ELR (cell line): ENCODE measurements around the gene LDLRAD2.
"Not testable (repeated sequence)": the region's sequence is repeated elsewhere in the genome, so short reads cannot be mapped to it uniquely, and the experiment has no call there.

Experiments
- DNase-seq: peaks from one replicate; pipeline ENCODE4 v3.0.0-alpha.2; 2015; ENCODE audit warnings: low read depth

Gene LDLRAD2

GRCh38 chr1:21824926-21825325 is 12.9 kb downstream of the LDLRAD2 start:
- no peak for DNase-seq

GRCh38 chr1:21825393-21825792 is 13.3 kb downstream of the LDLRAD2 start:
- no peak for DNase-seq

DNA sequence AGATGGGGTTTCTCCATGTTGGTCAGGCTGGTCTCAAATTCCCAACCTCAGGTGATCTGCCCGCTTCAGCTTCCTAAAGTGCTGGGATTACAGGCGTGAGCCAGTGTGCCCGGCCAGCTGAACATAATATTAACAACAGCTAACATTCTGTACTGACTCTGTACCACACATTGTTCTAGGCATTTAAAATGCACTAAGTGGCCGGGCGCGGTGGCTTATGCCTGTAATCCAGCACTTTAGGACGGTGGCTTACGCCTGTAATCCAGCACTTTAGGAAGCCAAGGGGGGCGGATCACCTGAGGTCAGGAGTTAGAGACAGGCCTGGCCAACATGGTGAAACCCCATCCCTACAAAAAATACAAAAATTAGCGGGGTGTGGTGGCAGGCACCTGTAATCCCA is 14.6 kb downstream of the LDLRAD2 start:
- not testable (repeated sequence) for DNase-seq

DNA sequence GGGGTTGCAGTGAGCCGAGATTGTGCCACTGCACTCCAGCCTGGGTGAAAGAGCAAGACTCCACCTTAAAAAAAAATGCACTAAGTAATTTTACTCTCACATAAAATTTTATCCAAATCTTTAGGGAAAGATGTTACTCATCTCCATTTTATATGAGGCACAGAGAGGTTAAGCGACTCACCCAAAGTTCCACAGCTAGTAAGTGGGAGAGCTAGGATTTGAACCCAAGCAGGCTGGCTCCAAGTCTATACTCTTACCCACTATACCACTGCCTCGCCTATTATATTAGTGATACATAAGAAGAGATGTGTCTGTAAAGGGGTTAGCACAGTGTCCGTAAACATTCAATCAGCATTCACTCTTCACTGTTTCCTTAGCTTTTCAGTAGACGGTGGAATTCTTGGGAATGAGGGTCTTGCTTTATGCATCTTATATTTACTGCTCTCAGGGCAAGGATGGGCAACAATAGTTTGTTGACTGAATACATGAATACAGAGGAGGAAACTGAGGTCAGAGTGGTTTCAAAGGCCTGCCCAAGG is 15.1 kb downstream of the LDLRAD2 start:
- no peak for DNase-seq

- no peak for DNase-seq
These were observed 16.0 kb downstream of the LDLRAD2 start for GRCh38 chr1:21828075-21828474.

- DNase-seq: no peak
These were observed 16.6 kb downstream of the LDLRAD2 start for GRCh38 chr1:21828506-21829210.

DNA sequence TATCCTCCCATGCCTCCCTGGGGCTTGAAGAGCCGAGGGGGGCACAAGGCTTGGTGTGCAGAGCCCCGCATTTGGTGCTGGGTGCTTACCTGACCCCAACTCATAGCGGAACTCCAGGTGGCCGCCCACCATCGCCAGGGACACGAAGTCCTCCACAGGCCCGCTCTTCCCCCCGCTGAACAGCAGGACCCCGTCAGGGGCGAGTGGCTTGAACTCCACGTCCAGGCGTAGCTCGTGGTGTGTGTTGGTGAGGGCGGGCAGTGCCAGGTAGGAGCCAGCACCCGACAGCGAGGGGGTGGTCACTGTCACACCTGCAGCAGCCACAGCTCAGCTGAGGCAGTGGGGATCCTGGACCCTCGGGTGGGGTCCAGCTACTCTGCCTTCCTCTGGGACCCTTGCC is 17.2 kb downstream of the LDLRAD2 start:
- DNase-seq: no peak

GRCh38 chr1:21830792-21831453 is 18.9 kb downstream of the LDLRAD2 start:
- DNase-seq: no peak

DNA sequence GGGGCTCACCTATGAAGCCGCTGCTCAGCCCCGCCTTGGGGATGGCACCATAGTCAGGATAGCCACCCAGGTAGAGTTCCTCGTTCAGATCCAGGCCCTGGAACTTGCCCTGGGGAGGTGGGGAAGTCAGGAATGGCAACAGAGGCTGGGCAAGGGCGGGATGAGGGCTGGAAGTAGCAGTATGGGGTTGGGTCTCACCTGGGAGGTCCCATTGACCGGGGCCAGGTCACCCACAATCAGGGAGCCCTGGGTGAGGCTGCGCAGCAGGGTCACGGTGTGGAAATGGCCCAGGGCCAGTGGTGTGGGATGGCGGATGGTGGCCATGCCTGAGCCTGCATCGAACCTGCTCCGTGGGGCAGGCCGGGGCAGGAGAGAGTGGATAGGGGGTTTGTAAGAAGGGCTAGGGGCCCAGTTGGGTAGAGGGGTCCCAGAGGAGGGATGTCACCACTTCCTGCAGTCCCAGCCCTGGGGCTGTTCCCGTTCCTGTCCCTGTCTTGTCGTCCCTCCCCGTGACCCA is 19.4 kb downstream of the LDLRAD2 start:
- DNase-seq: no peak

DNA sequence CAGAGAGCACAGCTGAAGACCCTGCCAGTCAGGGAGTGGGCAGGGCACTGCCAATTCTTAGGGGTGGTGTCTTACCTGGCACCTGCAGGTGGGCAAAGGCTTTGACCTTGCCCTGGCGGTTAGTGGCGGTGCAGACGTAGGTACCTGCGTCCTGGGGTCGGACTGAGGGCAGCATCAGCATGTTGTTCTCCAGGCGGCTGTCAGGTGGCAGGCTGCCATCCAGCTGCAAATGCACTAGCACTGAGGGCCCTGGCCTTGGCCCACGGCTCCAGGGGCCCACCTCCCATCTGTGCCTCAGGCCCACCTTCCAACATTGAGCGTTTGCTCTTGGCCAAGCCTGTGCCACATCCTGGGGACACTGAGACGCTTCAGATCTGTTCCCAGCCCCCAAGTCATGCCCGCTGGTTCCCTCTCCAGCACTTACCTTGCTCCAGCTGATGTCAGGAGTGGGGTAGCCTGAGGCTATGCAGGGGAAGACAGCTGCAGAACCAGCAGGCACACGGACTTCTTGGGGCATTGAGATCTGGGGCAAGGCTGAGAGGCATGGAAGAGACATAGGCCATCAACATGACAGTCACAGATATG is 21.4 kb downstream of the LDLRAD2 start:
- DNase-seq: no peak

- no peak for DNase-seq
These were observed 22.0 kb downstream of the LDLRAD2 start for GRCh38 chr1:21834094-21834493.

- DNase-seq: no peak
These were observed 22.6 kb downstream of the LDLRAD2 start for GRCh38 chr1:21834666-21835065.

DNA sequence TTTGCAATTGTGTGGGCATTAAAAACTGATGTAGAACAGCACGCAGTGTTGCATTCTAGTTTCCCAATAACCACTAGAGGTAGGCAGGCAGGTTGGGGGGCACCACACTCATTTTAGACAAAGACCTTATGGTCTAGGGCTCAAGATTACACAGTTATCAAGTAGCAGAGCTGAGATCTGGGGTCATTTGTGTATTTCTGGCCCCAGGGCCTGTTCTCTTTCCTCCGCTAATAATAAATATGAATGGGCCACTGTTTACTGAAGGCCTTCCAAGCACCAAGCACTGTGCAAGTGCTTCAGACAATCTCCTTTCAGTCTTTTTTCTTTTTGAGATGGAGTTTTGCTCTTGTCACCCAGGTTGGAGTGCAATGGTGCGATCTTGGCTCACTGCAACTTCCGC is 23.9 kb downstream of the LDLRAD2 start:
- DNase-seq: no peak

- no peak for DNase-seq
These were observed 24.7 kb downstream of the LDLRAD2 start for GRCh38 chr1:21836729-21837128.

- DNase-seq: no peak
These were observed 25.4 kb downstream of the LDLRAD2 start for GRCh38 chr1:21837476-21837875.

GRCh38 chr1:21838359-21839157 is 26.5 kb downstream of the LDLRAD2 start:
- no peak for DNase-seq

DNA sequence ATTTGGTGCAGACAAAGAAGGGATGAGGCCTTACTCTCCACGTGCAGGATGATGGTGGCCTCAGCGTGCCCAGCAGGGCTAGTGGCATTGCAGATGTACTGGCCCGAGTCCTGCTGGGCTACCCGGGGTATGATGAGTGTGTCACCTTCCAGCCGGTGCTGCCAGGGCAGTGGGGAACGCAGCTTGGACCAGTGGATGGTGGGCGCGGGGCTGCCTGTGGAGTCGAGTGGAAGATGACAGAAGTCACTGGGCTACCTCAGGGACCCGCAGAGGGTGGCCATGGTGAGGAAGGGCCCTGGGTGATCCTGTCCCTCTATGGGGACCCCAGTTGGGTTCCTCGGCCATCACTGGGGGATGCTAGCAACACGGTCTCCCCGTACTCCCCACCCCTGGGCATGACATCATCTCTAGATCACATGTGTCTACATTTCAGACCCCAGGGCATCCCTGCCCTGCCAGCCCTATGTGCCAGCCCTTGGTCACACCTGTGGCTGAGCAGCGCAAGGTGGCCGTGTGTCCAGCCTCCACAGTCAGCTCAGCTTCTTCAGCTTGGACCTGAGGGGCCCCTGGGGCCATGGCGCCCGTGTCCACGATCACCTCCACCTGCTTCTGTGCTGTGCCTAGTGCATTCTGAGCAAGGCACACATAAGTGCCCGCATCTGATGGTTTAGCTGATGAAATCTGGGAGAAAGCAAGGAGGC is 27.4 kb downstream of the LDLRAD2 start:
- no peak for DNase-seq

GRCh38 chr1:21840981-21841380 is 28.9 kb downstream of the LDLRAD2 start:
- DNase-seq: no peak

DNA sequence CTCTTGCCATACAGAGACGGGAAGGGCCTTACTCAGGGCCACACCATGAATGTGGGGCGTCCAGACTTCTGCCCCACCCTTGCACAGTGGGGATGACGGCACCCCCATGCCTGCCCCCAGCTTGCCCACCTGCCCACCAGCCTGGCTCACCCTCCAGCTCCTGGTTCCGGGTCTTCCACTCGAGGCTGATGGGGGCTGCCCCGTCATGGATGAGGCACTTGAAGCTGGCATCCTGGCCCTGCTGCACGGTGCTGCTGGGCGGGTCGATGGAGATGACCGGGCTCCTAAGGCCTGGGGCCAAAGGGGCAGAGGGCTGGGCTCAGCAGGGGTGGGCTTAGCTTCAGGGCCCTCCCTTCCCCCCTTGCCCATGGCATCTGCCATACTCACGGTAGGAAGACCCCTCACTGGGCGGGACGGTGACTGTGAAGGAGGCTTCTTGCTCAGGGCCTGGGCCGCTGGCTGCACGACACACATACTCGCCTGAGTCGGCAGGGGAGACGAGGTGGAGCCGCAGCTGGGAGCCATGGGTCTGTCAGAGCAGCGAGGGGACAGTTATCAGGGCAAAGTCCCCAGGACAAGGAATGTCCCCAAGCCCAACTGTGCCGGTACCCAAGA is 29.9 kb downstream of the LDLRAD2 start:
- DNase-seq: no peak

DNA sequence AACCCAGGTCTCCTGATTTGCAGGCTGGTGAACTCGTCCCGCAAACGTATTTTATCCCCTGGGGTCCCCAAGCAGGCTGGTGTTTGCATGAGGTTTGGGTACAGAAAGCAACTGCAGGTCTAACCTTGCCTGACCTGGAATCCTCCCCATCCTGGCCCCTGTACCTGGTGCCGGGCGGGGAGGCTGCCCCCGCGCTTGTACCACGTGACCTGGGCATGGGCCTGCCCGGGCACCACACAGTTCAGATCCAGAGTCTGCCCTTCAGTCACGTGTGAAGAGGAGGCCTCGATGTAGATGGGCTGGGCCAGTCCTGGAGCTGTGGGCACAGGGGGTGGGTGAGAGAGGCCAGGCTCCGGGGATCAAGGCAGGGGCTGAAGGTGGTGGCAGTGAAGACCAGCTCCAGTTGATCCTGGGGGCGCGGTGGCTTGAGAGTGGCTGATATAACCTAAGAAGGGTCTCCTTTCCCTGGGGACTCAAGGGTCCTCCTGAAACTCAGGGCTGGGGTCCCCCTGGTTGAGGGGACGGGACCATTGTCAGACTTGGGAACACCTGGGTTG is 30.6 kb downstream of the LDLRAD2 start:
- no peak for DNase-seq

GRCh38 chr1:21843208-21843607 is 31.1 kb downstream of the LDLRAD2 start:
- DNase-seq: no peak
